GM19372 (cell line): ENCODE data around the gene ARRB2.
"Not testable (repeated sequence)": the region's sequence is repeated elsewhere in the genome, so short reads cannot be mapped to it uniquely, and the experiment has no call there.

Experiments
- ATAC-seq: cut with Tn5 transposase; IDR thresholded peaks from one replicate; pipeline ENCODE4 v1.9.1; 2021; ENCODE audit warnings: mild to moderate bottlenecking, low read depth, moderate library complexity; ENCODE audit not compliant: unreplicated experiment

ARRB2 gene

DNA sequence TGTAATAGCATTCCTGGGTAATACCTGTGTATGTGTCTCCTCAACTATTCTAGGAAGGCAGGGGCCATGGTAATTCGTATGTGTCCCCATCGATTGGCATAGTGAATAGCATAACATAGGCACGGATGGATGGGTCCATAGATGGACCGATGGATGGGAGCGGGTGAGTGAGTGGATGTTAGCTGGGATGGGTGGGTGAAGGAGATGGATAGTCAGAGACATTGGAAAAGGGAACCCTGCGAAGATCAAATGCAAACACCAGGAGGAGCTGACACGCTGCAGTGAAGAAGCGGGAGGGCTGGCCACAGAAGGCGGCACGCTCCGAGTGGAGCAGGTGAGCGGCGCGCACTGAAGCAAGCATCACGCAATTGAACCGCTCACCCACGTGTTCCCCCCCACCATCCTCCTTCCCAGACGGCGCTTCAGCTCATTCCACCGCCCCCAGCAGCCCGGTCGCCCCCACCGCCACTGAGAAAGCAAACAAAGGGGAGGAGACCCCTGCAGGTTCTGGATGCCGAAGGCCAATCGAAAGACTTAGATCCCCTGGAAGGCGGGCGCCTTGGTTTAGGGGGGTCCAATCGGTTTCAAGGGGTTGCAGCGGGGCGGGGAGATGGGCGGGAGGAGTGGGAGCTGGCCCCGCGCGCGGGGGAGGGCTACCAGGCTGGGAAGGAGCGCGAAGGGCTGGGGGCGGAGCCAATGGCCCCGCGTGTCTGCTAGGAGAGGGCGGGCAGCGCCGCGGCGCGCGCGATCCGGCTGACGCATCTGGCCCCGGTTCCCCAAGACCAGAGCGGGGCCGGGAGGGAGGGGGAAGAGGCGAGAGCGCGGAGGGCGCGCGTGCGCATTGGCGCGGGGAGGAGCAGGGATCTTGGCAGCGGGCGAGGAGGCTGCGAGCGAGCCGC, at the start of gene ARRB2:
Gene ARRB2 (plus strand): TSS at position 839 of the 899 bp plus-strand sequence. CDS start 90 bp downstream, outside the sequence.
- ATAC-seq, result peak; percentile 88

DNA sequence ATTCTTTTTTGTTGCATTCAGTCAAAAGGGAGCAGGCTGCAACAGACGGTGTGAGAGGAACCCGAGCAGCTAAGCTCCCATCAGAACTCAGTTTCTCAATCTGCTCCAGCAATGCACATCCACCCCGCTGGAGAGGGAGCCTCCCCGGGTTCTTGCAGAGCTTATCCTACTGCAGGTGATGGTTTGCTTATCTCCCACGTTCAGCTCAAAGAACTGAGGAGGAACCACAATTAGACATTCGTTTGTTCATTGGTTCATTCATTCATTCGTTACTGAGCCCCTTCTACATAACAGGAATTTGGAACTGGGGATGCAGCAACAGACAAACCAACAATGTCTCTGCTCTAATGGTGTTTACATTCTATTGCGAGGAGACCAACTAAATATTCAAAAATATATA, 46.7 kb upstream of the ARRB2 start:
- ATAC-seq, result no peak

DNA sequence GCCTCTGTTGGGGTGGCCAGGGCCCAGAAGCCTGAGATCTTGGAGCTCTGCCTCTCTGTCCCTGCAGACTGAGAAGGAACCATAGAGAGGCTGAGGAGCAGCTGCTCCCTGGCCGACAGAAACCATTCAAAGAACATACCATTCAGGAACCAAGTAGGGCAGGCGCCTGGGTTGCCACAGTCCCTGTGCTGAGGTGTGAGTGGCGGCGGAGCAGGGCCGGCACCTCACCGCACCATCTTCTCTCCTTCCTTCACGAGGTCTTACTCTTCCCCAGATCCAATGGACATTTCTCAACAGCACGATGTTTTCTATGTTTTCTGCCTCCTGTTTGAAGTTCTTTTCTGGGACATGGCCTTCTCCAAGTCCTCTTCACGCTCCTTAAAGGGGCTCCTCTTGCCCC, 46.2 kb upstream of the ARRB2 start:
- no peak for ATAC-seq

DNA sequence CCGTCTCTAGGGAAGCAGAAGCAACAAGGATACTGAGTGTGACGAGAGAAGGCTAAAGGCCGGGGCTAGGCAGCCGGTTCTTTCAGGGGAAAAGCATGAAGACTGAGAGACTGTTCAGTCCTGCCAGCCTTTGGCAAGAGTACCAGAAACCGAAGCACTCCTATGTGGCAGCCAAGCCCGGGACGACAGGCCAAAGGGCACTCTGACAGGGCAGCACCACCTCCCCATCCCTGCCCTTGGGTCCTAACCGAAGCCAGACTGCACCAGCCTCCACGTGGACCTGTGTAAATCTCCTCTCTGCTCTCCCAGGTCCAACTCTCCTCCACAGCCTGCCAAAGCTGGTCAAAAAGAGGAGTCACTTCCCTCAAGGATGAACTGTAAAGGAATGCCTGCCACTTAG, 45.4 kb upstream of the ARRB2 start:
- no peak for ATAC-seq

DNA sequence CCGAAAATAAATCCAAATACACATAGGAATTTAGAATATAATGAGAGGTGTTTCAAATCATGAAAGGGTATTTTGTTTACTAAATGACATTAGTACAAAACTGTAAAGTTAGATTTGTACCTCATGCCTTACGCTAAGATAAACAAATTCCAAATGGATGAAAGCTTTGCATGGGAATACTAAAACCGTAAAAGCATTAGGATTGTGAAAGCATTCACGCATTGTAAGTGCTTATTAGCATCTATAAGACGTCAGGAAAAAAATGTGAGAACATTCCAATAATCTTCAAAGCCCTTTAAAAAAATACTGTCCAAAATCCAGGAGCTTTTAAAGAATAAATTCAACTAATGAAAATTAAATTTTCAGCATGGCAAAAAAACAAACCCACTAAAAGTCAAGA, 44.1 kb upstream of the ARRB2 start:
- ATAC-seq, result no peak

DNA sequence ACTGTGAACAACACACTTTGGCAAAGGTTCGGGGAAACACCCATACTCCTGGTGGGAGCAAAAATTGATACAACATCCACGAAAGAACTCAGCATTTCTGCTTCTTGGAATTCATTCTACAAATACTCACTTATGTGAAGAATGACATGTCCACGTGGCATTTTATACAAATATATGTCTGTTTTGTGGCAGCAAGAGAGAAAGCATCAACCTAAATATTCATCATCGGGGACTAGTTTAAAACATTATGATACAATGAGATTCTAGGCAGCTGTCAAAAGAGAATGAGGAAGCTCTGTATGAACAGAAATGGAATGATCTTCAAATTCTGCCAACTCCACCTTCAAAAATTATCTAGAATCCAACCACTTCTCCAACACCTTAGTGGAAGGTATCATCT, 43.3 kb upstream of the ARRB2 start:
- ATAC-seq, result no peak

DNA sequence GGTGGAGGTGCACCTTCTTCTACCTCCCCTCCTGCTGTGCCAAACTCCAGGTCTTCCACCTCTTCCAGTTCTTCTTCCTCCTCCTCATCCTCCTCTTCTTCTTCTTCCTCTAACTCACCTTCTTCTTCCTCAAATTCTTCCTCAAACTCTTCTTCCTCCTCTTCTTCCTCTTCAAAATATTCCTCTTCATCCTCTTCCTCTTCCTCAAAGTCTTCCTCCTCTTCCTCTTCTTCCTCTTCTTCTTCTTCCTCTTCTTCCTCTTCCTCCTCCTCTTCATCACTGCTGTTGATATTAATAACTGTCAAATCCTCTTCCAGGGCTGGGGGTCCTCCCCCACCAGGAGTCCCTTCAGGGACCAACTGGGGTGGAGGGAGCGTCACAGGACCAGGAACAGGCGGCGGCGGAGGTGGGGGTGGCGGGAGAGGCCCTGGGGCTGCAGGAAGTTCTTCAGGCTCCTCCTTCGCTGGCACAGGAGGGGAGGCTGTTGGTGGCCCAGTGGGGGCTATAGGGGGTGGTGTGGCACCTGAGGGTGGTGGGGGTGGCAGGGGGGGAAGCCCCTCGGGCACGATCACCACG, 38.3 kb upstream of the ARRB2 start:
- no peak for ATAC-seq

DNA sequence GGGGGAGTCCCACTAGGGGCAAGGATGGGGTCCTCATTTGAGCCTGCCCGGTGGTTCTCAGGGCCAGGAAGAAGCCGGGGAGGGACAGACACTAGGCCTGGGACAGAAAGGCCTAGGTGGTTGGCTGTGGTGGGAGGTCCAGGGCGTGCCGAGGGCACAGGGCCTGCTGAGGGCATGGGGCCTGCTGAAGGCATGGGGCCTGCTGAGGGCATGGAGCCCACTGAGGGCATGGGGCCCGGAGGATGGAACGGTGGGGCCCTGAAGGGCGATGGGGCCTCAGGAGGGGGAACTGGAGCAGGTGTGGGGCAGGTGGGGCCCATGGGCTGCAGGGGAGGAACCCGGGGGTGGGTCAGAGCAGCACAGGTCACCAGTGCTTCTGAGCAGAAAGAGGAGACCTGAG, 37.7 kb upstream of the ARRB2 start:
- ATAC-seq, result no peak

DNA sequence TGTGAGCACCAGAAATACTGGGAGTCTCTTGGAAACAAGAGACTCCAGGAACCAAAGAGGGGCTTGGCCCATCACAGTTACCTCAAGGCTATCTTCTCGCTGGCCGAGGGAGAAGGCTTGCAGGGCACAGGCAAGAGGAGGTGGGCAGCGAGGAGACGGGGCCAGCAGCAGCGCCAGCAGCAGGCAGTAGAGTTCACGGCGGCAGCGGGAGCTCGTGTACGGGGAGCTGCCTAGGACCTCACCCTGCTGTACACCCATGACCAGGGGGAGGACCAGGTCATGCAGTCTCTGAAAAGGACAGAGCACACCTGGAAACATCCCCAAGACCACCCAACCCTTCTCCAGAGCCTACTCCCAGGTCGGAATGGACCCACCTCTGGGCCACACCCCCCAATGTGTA, 37.3 kb upstream of the ARRB2 start:
- ATAC-seq, result no peak

DNA sequence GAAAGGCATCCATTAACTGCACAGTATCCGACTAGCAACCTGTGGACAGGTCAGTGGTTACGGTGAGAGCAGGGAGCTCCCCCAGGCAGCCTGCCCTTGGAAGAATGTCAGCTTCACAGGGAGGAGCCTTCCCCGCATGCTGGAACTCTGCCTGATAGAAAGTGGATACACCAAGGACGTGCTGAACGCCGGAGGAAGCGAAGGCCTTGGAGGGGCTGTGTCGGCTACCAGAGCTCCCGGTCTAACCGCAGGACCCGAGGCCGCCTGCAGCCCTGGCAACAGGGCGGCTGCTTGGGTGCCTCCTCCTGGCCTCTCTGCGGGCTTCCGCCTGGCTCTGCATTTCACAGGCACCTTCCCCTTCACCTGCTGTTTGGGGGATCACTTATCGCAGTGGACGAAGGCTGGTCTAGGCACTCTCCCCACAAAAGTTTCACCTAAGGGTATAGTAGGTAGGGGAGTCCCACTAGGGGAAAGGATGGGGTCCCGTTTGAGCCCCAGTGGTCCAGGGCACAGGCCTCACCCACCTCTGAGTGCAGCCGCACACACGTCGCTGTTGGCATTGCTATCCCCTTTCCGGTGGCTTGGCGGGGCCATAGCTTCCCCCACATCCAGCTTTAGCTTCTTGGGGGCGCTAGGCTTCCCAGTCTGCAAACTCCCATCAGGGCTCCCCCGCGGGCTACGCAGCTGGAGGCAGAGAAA, 36.3 kb upstream of the ARRB2 start:
- ATAC-seq, result no peak

DNA sequence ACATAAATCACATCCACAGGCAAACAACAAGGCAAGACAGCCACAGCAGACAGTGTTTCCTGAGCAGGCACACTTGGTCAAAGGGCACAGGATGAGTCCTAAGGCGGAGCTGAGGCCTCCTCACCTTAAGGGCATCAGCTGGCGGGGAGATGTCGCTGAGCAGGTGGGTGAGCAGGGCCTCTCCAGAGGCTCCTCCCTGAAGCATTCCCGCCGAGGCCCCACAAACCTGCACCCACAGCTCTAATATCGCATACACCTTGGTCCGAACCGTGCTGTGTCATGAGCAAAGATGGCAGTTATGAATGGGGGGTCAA, 35.8 kb upstream of the ARRB2 start:
- no peak for ATAC-seq

DNA sequence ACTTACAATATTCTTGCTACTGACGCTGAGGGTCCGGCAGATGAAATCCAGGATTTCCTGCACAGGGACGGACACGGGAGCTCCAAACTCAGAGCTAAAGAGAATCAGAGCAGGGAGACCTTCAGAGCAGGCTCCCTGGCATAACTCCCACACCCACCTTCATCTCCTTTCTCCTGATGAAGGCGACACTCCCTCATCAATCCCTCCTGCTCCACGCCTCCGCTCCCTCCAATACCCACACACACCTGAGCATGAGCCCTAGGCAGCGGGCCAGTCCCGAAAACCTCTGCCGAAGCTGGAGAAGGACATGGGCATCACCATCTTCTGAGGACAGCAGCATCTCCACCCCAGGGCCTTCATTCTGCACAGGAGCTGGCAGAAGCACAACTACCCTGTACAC, 34.6 kb upstream of the ARRB2 start:
- no peak for ATAC-seq

DNA sequence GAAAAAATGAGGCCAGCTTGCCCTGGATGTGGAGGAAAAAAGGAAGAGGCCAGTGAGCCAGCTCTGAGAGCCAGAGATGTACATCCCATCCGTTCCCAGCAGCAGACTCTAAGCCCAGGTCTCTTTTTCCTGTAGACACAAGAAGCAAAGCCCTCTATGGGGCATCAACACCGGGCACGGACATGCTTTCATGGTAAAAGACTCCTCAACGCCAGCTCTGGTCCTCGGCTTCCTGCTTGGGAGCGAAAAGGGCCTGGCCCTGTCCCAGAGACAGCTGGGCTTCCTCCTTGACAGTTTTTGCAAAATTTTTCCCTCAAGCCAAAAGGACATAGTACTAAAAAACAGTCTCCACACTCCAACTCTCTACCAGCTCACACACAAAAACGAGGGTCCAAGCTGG, 33.6 kb upstream of the ARRB2 start:
- no peak for ATAC-seq

DNA sequence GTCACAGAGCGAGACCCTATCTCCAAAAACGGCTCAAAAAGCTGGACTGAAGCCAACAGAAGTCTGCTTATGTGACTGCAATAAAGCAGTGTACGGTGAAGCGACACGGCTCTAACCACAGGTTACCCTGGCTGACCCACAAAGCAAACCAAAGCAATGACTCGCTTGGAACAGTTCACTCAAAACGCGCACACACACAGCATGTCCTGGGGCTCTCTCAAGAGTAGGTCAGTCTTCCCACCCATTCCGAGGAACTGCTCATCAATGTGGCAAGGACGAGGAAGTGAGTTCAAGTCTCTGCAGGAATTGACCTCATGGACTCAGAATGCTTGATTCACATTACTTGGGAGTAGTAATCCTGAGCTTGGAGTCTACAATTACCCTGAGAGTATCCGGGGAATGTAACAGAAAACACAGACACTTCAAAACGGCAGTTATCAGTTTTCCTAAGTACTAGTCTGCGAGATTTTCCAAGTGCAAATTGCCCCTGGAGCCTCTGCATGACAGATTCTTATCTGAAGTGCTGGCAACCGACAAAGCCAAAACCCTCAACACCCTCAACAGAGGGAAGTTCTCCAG, 31.9 kb upstream of the ARRB2 start:
- ATAC-seq, result no peak

DNA sequence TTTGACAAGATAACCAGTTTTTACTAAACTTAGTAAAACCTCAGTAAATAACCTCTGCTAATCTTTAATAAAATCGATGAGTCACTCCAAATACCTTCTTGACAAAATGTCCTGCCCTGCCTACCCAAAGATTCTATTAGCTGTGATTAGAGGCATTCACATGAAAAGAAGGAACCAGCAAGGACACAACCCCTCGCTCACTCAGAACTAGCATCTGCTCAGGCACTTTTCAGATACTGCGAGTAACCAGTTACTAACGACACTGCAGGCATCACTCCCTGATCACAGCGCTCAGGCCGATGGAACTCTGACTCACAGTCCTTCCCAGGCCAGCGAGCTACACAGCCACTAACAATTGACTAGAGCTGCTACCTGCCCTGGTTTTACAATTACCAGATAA, 30.8 kb upstream of the ARRB2 start:
- no peak for ATAC-seq

DNA sequence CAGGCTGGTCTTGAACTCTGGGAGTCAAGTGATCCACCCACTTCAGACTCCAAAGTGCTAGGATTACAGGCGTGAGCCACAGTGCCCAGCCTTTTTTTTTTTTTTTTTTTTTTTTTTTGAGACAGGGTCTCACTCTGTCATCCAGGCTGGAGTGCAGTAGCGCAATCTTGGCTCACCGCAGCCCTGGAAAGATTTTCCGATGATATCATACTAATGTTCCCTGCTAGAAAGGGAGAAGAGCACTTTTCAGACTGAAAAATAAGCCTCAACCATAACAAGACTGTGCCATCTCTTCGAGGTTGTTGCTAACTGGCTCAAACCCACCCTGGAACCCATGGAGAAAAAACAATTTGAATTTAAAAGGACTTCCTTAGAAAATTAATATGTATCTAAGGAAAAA, 26.7 kb upstream of the ARRB2 start:
- ATAC-seq, result not testable (repeated sequence)

DNA sequence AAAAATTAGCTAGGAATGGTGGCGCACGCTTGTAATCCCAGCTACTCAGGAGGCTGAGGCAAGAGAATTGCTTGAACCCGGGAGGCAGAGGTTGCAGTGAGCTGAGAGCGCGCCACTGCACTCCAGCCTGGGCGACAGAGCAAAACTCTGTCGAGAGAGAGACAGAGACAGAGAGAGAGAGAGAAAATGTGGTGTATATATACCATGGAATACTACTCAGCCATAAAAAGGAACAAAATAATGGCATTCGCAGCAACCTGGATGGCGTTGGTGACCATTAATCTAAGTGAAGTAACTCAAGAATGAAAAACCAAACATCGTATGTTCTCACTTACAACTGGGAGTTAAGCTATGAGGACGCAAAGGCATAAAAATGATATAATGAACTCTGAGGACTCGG, 20.6 kb upstream of the ARRB2 start:
- ATAC-seq, result not testable (repeated sequence)

DNA sequence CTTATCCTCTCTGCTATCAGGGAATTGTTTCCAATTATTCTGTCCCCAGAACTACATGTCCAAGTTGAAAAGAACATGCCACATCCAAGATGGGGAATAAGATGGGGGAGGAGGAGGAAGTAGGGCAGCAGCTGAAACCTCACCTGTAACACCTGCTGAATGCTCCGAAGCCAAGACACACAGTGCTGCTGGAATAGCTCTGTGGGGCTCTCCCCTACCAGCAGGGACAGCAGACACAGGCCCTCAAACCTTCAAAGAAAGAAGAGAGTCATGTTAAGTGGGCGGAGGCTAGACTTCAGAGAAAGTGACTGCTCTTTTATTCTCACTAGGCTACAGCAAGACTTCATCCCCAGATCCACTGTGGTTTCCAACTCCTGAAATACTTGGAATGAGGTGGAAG, 19.7 kb upstream of the ARRB2 start:
- no peak for ATAC-seq

DNA sequence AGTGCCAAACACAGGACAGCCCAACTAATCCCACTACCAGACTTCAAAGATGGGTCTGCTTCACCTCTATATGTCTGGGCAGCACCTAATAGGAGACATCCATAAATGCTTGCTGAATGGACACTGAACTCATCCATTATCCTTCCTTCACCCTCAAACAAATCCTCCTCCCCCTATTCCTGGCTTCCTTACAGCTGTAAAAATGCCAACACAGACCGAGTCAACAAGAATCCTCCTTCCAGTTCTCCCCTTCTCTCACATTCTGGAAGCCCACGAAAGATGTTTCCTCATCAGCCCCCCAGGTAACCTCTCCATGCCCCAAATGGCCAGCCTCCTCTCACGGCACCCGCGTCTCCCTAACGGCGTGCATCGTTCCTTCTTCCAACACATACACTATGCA, 18.7 kb upstream of the ARRB2 start:
- no peak for ATAC-seq

DNA sequence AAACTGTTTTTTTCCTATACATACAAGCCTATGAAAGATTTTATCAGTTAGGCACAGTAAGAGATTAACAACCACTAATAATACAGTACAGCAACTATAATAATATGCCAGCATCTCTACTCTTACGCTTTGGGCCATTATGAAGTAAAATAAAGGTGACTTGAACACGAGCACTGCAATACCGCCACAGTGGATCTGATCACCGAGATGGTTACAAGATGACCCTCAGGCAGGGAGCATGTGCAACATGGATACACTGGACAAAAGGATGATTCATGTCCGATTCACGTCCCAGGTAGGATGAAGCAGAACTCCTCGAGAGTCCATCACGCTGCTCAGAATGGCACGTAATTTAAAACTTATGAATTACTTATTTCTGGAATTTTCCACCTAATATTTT, 17.0 kb upstream of the ARRB2 start:
- no peak for ATAC-seq

DNA sequence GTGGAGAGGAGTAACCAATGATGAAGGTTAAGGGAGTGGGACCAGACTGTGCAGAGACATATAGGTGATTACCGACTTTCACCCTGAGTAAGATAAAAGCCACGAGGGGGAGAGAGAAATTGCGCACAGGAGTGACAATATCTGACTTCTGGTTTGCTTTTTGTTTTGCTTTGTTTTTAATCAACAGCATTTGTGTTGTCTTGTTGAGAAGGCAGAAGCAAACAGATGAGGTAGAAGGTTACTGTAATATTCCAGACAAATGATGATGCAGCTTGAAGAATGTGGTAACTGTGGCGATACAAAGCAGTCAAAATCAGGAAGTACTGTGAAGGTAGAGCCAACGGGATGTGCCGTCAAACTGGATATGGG, 14.0 kb upstream of the ARRB2 start:
- no peak for ATAC-seq
